Activated CD8-positive, alpha-beta memory T cell treated with anti-CD3 and anti-CD28 coated beads, Interleukin-2, amount 10 ng/mL, durations not matched to agents 7 days and 5 days (primary cell): ENCODE measurements around the gene DPP6. TPM values are rescaled to one million over a fixed set of nuclear protein-coding genes. Genes with fewer than 3 reads are reported as not detected.
"Not testable (repeated sequence)": the region's sequence is repeated elsewhere in the genome, so short reads cannot be mapped to it uniquely, and the experiment has no call there.

Experiments
- ATAC-seq: fragments of 150-1000 bp; cut with Tn5 transposase; one replicate; pipeline ENCODE4 v1.10.0; 2021; ENCODE audit warnings: moderate library complexity
- CTCF ChIA-PET: fragments of 350-600 bp; sonication (Branson Sonifier 250); formaldehyde crosslinking; loops from one replicate; lab custom pipeline; 2021; ENCODE audit warnings: antibody characterized with exemption; lab: Charles Lee
- DNase-seq: peaks from one replicate; pipeline ENCODE4 v3.0.0-alpha.2; 2020
- H3K27ac Mint-ChIP-seq: one replicate; pipeline ENCODE4 v1.8.0; 2021; ENCODE audit warnings: mild to moderate bottlenecking, mixed read lengths
- H3K27me3 Mint-ChIP-seq: one replicate; pipeline ENCODE4 v1.8.0; 2021; ENCODE audit warnings: mixed read lengths
- H3K36me3 Mint-ChIP-seq: one replicate; pipeline ENCODE4 v1.8.0; 2021; ENCODE audit warnings: mild to moderate bottlenecking, mixed read lengths
- H3K4me1 Mint-ChIP-seq: one replicate; pipeline ENCODE4 v1.8.0; 2021; ENCODE audit warnings: mixed read lengths
- H3K4me3 Mint-ChIP-seq: one replicate; pipeline ENCODE4 v1.8.0; 2021; ENCODE audit warnings: mild to moderate bottlenecking, moderate library complexity, mixed read lengths
- H3K9me3 Mint-ChIP-seq: one replicate; pipeline ENCODE4 v1.8.0; 2022; ENCODE audit warnings: low read depth, mixed read lengths
- total RNA-seq, 2 experiments: library from RNA; stranded (reverse); gene quantifications; one replicate each; pipeline ENCODE4 v1.2.3, GENCODE V29; 2021

The DPP6 gene
- total RNA-seq: not detected

- H3K27ac Mint-ChIP-seq, H3K9me3 Mint-ChIP-seq, H3K36me3 Mint-ChIP-seq, H3K4me1 Mint-ChIP-seq, DNase-seq, ATAC-seq, CTCF ChIA-PET, H3K4me3 Mint-ChIP-seq: not testable (repeated sequence)
- peaks cover 12% of the 10 kb centered on the region for H3K27me3 Mint-ChIP-seq
Measured at GRCh38 chr7:154051643-154052529, at the start of gene DPP6. Gene DPP6 (plus strand): TSS chr7:154052398.

- ATAC-seq, H3K4me1 Mint-ChIP-seq, H3K27me3 Mint-ChIP-seq, H3K9me3 Mint-ChIP-seq, H3K36me3 Mint-ChIP-seq, H3K4me3 Mint-ChIP-seq, DNase-seq, H3K27ac Mint-ChIP-seq, CTCF ChIA-PET: not testable (repeated sequence)
Measured at GRCh38 chr7:154009423-154009911, 42.7 kb upstream of the DPP6 start.

GRCh38 chr7:154010726-154011568 lies 41.3 kb upstream of the DPP6 start:
- DNase-seq, H3K27ac Mint-ChIP-seq, H3K27me3 Mint-ChIP-seq, ATAC-seq, H3K9me3 Mint-ChIP-seq, H3K4me1 Mint-ChIP-seq, H3K36me3 Mint-ChIP-seq, H3K4me3 Mint-ChIP-seq, CTCF ChIA-PET: not testable (repeated sequence)

GRCh38 chr7:154012800-154013199 lies 39.4 kb upstream of the DPP6 start:
- H3K4me1 Mint-ChIP-seq, DNase-seq, ATAC-seq, H3K27ac Mint-ChIP-seq, H3K4me3 Mint-ChIP-seq, CTCF ChIA-PET, H3K36me3 Mint-ChIP-seq, H3K27me3 Mint-ChIP-seq, H3K9me3 Mint-ChIP-seq: not testable (repeated sequence)

GRCh38 chr7:154015636-154016035 lies 36.6 kb upstream of the DPP6 start:
- H3K4me1 Mint-ChIP-seq, H3K36me3 Mint-ChIP-seq, H3K27ac Mint-ChIP-seq, H3K4me3 Mint-ChIP-seq, H3K9me3 Mint-ChIP-seq, ATAC-seq, DNase-seq, H3K27me3 Mint-ChIP-seq, CTCF ChIA-PET: not testable (repeated sequence)

GRCh38 chr7:154018354-154018753 lies 33.8 kb upstream of the DPP6 start:
- H3K27ac Mint-ChIP-seq, DNase-seq, H3K4me1 Mint-ChIP-seq, H3K4me3 Mint-ChIP-seq, ATAC-seq, H3K36me3 Mint-ChIP-seq, H3K27me3 Mint-ChIP-seq, CTCF ChIA-PET: not testable (repeated sequence)
- H3K9me3 Mint-ChIP-seq: peaks cover 11% of the 10 kb centered on the region

GRCh38 chr7:154027805-154028204 lies 24.4 kb upstream of the DPP6 start:
- H3K9me3 Mint-ChIP-seq, H3K27ac Mint-ChIP-seq, ATAC-seq, H3K36me3 Mint-ChIP-seq, H3K27me3 Mint-ChIP-seq, H3K4me1 Mint-ChIP-seq, DNase-seq, H3K4me3 Mint-ChIP-seq, CTCF ChIA-PET: not testable (repeated sequence)

GRCh38 chr7:154030476-154031080 lies 21.6 kb upstream of the DPP6 start:
- H3K4me1 Mint-ChIP-seq, CTCF ChIA-PET: not testable (repeated sequence)

GRCh38 chr7:154039466-154040165 lies 12.6 kb upstream of the DPP6 start:
- DNase-seq: peak; percentile 51
- CTCF ChIA-PET, H3K4me3 Mint-ChIP-seq, H3K4me1 Mint-ChIP-seq, H3K9me3 Mint-ChIP-seq, H3K27ac Mint-ChIP-seq, H3K27me3 Mint-ChIP-seq, H3K36me3 Mint-ChIP-seq: not testable (repeated sequence)
- peak; percentile 100 for ATAC-seq

More at GRCh38 chr7:154030476-154031080, 21.6 kb upstream of the DPP6 start:
- DNase-seq, H3K36me3 Mint-ChIP-seq, H3K27me3 Mint-ChIP-seq, H3K4me3 Mint-ChIP-seq, H3K27ac Mint-ChIP-seq, ATAC-seq, H3K9me3 Mint-ChIP-seq: not testable (repeated sequence)

GRCh38 chr7:154050394-154050793 lies 1.8 kb upstream of the DPP6 start:
- H3K36me3 Mint-ChIP-seq, H3K27ac Mint-ChIP-seq, H3K4me1 Mint-ChIP-seq, H3K9me3 Mint-ChIP-seq, CTCF ChIA-PET, H3K4me3 Mint-ChIP-seq, DNase-seq, ATAC-seq: not testable (repeated sequence)
- peaks cover 12% of the 10 kb centered on the region for H3K27me3 Mint-ChIP-seq

GRCh38 chr7:154051006-154051642 lies 1.1 kb upstream of the DPP6 start:
- H3K36me3 Mint-ChIP-seq, H3K9me3 Mint-ChIP-seq, CTCF ChIA-PET, H3K4me3 Mint-ChIP-seq, DNase-seq, H3K27ac Mint-ChIP-seq, H3K4me1 Mint-ChIP-seq: not testable (repeated sequence)
- peak; percentile 76 for ATAC-seq
- peaks cover 12% of the 10 kb centered on the region for H3K27me3 Mint-ChIP-seq

GRCh38 chr7:154052530-154053252 lies 493 bp downstream of the DPP6 start:
- H3K9me3 Mint-ChIP-seq, H3K36me3 Mint-ChIP-seq, H3K4me3 Mint-ChIP-seq, H3K27ac Mint-ChIP-seq, DNase-seq, ATAC-seq, H3K4me1 Mint-ChIP-seq, CTCF ChIA-PET: not testable (repeated sequence)
- H3K27me3 Mint-ChIP-seq: peaks cover 12% of the 10 kb centered on the region
